HG03558 (cell line): ENCODE data around the gene DMRT2.

Experiments used
- ATAC-seq: cut with Tn5 transposase; IDR thresholded peaks from one replicate; pipeline ENCODE4 v1.9.1; 2021; ENCODE audit warnings: moderate number of reproducible peaks; ENCODE audit not compliant: unreplicated experiment; ENCODE audit errors: extremely low read depth

DMRT2 gene

GRCh38 chr9:1085086-1085485, 34.9 kb downstream of the DMRT2 start:
- ATAC-seq, result no peak

- no peak for ATAC-seq
Measured at GRCh38 chr9:1086517-1086916, 36.4 kb downstream of the DMRT2 start.

GRCh38 chr9:1087120-1087881, 37.1 kb downstream of the DMRT2 start:
- ATAC-seq, result no peak

GRCh38 chr9:1094749-1095148, 44.6 kb downstream of the DMRT2 start:
- no peak for ATAC-seq

GRCh38 chr9:1096155-1096964, 46.2 kb downstream of the DMRT2 start:
- no peak for ATAC-seq

- no peak for ATAC-seq
Measured at GRCh38 chr9:1098551-1098950, 48.4 kb downstream of the DMRT2 start.

- no peak for ATAC-seq
Measured at GRCh38 chr9:1100201-1100600, 50.0 kb downstream of the DMRT2 start.

GRCh38 chr9:1100945-1101344, 50.8 kb downstream of the DMRT2 start:
- no peak for ATAC-seq

GRCh38 chr9:1101846-1102641, 51.9 kb downstream of the DMRT2 start:
- ATAC-seq, result no peak

GRCh38 chr9:1102642-1102970, 52.4 kb downstream of the DMRT2 start:
- ATAC-seq, result no peak
